Uterus (tissue), 4 donors: Measurements from ENCODE around the gene MKKS. TPM values are rescaled to one million over a fixed set of nuclear protein-coding genes. Genes with fewer than 3 reads are reported as not detected.

Experiments
- DNase-seq, 2 donors: peaks; one replicate each; pipeline ENCODE4 v3.0.0-alpha.2; 2019 to 2020
- H3K27ac ChIP-seq, 2 donors: fragments of 200-600 bp; sonication (generic); 1 replicate in 1 of 2; 2 replicates in 1 of 2; pipeline ENCODE4 v1.5.1; 2016 to 2018
- H3K27me3 ChIP-seq, 2 donors: fragments of 200-600 bp; sonication (generic); one replicate each; pipeline ENCODE4 v1.5.1; 2018 to 2019; ENCODE audit warnings: control low read depth in 1 of 2
- H3K36me3 ChIP-seq, 2 donors: fragments of 200-600 bp; sonication (generic); one replicate each; pipeline ENCODE4 v1.5.1; 2019; ENCODE audit warnings: control low read depth in 1 of 2
- H3K4me1 ChIP-seq, 2 donors: fragments of 200-600 bp; sonication (generic); one replicate each; pipeline ENCODE4 v1.5.1; 2018 to 2019; ENCODE audit warnings: control low read depth in 1 of 2
- H3K4me3 ChIP-seq, 2 donors: fragments of 200-600 bp; sonication (generic); 1 replicate in 1 of 2; 2 replicates in 1 of 2; pipeline ENCODE4 v1.5.1; 2018 to 2019; ENCODE audit warnings: mild to moderate bottlenecking in 1 of 2
- H3K9me3 ChIP-seq, 2 donors: fragments of 200-600 bp; sonication (generic); one replicate each; pipeline ENCODE4 v1.5.1; 2019; ENCODE audit warnings: control low read depth in 1 of 2
- POLR2A ChIP-seq, 2 donors: fragments of 450-650 bp; IDR thresholded peaks; one replicate each; pipeline ENCODE4 v1.6.1; 2016; ENCODE audit warnings: antibody characterized with exemption in 2 of 2, mild to moderate bottlenecking in 1 of 2, moderate library complexity in 1 of 2
- intact Hi-C: fragments of 100-400 bp; cut with DNase I; formaldehyde crosslinking; loops from one replicate; pipeline ENCODE4 v1.15.1; 2023; ENCODE audit warnings: low total_unique reads
- total RNA-seq, 4 donors: library from RNA; depleted of rRNA in 3 of 4; stranded (reverse); fragments of >200 nt in 3 of 4; gene quantifications; one replicate each; pipeline versions ENCODE4 v1.1.0 to v1.2.4, GENCODE V29; 2014 to 2023
- TF ChIP-seq, protein P1 (sequence below), 4 experiments: fragments of 200-600 bp in 2 of 4; fragments of 450-650 bp in 2 of 4; sonication (generic) in 2 of 4; IDR thresholded peaks; one replicate each; pipeline ENCODE4 v1.5.1; 2016 to 2019; ENCODE audit warnings: antibody characterized with exemption in 4 of 4, mild to moderate bottlenecking in 2 of 4, moderate library complexity in 1 of 4
- donor health status: DM: yes; HTN: yes; CAD: no.

The MKKS gene
- total RNA-seq, 4 donors from 2014 or later = 15.9 to 27.9 (median 20.3) TPM

DNA sequence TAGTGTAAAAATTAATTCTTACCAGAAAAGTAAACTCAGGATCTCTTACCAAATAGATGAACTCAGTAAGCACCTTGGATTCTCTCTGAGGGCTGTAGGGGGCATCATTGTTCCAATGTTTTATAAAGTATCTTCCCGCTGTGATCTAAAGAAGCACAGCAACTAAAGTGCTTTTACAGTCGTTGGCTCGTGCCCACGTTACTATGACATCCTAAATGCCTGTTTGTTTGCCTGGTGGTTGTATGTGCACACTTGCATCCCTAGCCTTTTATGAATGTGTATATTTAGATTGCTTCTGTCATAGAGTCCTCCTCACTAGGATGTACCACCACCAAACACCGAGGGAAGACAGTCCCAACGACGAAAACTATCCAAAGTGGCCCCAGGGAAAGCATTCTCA is 35.6 kb upstream of the MKKS start:
- Histone ChIP-seq H3K36me3 (no peaks in the 10 kb centered on the region), H3K9me3 (no peaks in the 10 kb centered on the region), H3K4me3 (no peak overlapping the region), H3K4me1 (no peaks in the 10 kb centered on the region), H3K27ac (no peak overlapping the region), H3K27me3 (no peaks in the 10 kb centered on the region)
- TF ChIP-seq POLR2A (IDR thresholded peaks at IDR 0.05) = no peak
- TF ChIP-seq, protein P1, sequence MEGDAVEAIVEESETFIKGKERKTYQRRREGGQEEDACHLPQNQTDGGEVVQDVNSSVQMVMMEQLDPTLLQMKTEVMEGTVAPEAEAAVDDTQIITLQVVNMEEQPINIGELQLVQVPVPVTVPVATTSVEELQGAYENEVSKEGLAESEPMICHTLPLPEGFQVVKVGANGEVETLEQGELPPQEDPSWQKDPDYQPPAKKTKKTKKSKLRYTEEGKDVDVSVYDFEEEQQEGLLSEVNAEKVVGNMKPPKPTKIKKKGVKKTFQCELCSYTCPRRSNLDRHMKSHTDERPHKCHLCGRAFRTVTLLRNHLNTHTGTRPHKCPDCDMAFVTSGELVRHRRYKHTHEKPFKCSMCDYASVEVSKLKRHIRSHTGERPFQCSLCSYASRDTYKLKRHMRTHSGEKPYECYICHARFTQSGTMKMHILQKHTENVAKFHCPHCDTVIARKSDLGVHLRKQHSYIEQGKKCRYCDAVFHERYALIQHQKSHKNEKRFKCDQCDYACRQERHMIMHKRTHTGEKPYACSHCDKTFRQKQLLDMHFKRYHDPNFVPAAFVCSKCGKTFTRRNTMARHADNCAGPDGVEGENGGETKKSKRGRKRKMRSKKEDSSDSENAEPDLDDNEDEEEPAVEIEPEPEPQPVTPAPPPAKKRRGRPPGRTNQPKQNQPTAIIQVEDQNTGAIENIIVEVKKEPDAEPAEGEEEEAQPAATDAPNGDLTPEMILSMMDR (IDR thresholded peaks at IDR 0.05) = peak; percentile 66 to 79 (median 74)
- DNase-seq = peak; percentile 42 to 73
- intact Hi-C loops = no loop called here

DNA sequence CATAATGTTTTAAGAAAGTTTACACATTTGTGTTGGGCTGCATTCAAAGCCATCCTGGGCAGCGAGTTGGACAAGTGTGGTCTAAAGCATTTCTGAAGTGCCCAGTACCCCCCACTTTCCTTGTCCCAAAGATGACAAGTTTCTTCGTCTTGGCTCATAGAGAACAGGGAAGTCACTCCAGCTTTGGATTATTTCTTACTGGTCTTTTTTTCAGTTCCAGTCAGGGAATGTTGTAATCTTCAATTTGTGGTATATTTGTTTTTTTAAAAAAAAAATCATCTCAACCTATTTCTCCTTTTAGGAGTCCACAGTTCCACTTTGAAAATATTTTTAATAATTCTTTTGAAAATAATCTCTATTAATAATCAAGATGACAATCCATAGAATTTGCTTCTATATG is 35.0 kb upstream of the MKKS start:
- DNase-seq = no peak
- H3K4me1 ChIP-seq = no peaks in the 10 kb centered on the region
- H3K36me3 ChIP-seq = no peaks in the 10 kb centered on the region
- intact Hi-C loops = no loop called here
- TF ChIP-seq, protein P1 (IDR thresholded peaks at IDR 0.05) = no peak
- no peak for TF ChIP-seq POLR2A (IDR thresholded peaks at IDR 0.05)
- no peaks in the 10 kb centered on the region for H3K9me3 ChIP-seq
- no peaks in the 10 kb centered on the region for H3K27me3 ChIP-seq
- no peak overlapping the region for H3K4me3 ChIP-seq
- no peak overlapping the region for H3K27ac ChIP-seq

DNA sequence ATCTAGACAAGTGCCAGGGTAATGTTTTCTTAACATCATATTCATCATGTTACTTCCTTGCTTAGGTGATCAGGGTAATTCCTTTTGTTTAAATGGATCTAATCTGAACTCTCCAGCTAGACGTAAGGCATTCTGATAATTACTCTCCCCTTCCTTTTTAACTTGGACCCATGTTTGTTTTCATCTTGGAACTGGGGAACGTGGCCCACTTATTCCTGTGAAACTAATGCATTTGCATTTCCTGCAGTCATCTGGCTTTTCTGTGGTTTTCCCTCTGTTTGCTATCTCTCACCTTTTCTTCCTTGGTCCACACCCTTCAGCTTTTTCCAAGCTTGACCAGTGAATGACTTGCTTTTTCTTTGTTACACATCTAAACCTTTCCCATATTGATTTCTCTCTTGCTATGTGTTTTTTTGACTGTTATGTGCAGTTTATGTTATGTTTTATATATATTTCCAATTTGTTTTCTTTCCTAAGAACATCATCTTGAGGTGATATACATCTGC is 34.4 kb upstream of the MKKS start:
- H3K36me3 ChIP-seq = no peaks in the 10 kb centered on the region
- intact Hi-C loops = no loop called here
- TF ChIP-seq, protein P1 (IDR thresholded peaks at IDR 0.05) = no peak
- TF ChIP-seq POLR2A (IDR thresholded peaks at IDR 0.05) = no peak
- H3K27ac ChIP-seq = peak overlapping the region; percentile 60 to 62
- no peaks in the 10 kb centered on the region for H3K4me1 ChIP-seq
- DNase-seq = no peak
- no peaks in the 10 kb centered on the region for H3K9me3 ChIP-seq
- no peaks in the 10 kb centered on the region for H3K27me3 ChIP-seq
- H3K4me3 ChIP-seq = no peak overlapping the region

DNA sequence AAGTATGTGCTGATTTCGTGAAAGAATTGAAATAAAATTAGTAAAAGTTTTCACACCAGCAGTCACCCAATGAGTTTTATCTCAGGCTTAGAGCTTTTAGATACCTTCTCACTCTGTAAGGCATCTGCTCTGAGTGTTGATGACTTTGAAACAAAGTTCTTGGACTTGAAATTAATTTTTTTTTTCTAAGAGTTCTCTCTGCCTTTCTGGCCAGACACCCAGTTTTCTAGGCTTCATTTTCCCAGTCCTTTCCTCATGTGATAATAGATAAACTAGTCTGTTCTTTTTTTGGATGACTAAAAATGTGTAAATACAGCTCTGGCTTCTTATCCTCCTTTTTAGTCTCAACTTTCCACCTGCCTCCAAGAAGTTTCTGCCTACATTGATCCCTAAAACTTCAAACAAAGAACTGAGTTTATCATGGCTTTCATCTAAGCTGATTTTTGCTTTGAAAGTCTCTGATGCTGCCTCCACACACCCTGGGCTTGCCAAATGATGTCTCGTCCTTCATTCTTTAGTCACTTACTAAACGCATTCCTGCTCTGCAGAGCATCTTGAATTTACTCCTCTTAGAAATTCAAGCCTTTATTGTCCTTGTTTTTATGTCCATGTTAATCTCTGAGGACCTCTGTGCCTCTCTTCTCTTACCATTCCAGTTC is 33.8 kb upstream of the MKKS start:
- peak overlapping the region; percentile 60 to 62 for H3K27ac ChIP-seq
- no peaks in the 10 kb centered on the region for H3K36me3 ChIP-seq
- DNase-seq = no peak
- no peaks in the 10 kb centered on the region for H3K27me3 ChIP-seq
- TF ChIP-seq, protein P1 (IDR thresholded peaks at IDR 0.05) = no peak
- TF ChIP-seq POLR2A (IDR thresholded peaks at IDR 0.05) = no peak
- intact Hi-C loops = no loop called here
- H3K9me3 ChIP-seq = no peaks in the 10 kb centered on the region
- peak overlapping the region in 1 of 2 donors; percentile 4 for H3K4me3 ChIP-seq
- no peaks in the 10 kb centered on the region for H3K4me1 ChIP-seq

DNA sequence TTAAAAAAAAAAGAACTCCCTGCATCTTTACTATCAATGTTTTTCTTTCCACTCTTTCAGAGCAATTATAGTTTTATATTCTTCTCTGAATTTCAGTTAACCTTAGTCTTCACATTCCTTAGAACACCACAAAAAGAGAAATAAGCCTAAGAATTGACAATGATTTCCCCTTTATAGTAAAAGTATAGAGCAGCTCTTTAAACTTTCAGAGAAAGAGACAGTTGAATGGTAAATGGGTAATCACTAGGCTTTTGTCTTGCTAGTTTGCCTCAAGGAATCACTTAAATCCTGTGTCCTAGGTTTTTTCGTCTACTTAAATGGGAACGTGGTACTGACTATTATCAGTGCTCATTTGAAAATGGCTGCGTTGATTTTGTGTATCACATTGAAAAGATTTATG is 32.8 kb upstream of the MKKS start:
- H3K4me3 ChIP-seq = no peak overlapping the region
- no peak for DNase-seq
- TF ChIP-seq, protein P1 (IDR thresholded peaks at IDR 0.05) = no peak
- TF ChIP-seq POLR2A (IDR thresholded peaks at IDR 0.05) = no peak
- H3K9me3 ChIP-seq = no peaks in the 10 kb centered on the region
- no peaks in the 10 kb centered on the region for H3K36me3 ChIP-seq
- intact Hi-C loops = no loop called here
- peak overlapping the region; percentile 60 to 62 for H3K27ac ChIP-seq
- H3K27me3 ChIP-seq = no peaks in the 10 kb centered on the region
- no peaks in the 10 kb centered on the region for H3K4me1 ChIP-seq
